Endodermal cell (in vitro differentiated cells): ENCODE data around the gene TFAM. TPM values are rescaled to one million over a fixed set of nuclear protein-coding genes. Genes with fewer than 3 reads are reported as not detected.
A peak's percentile ranks its signal among the peaks of the same experiment; 100 is the strongest.

Experiments used
- DNase-seq: peaks from one replicate; pipeline ENCODE4 v3.0.0-alpha.2; 2017
- H3K27ac ChIP-seq: 2 replicates; pipeline ENCODE4 v1.5.1; 2013; ENCODE audit warnings: mild to moderate bottlenecking, low read depth, low read length, moderate library complexity
- H3K27me3 ChIP-seq: 2 replicates; pipeline ENCODE4 v1.6.1; 2013; ENCODE audit warnings: mild to moderate bottlenecking, low read length, moderate library complexity; ENCODE audit not compliant: insufficient read depth, control insufficient read depth, poor library complexity, severe bottlenecking
- H3K36me3 ChIP-seq: 2 replicates; pipeline ENCODE4 v1.7.0; 2013; ENCODE audit warnings: mild to moderate bottlenecking, low read length, moderate library complexity; ENCODE audit not compliant: control insufficient read depth, insufficient read depth
- H3K4me1 ChIP-seq: one replicate; pipeline ENCODE4 v1.7.0; 2013; ENCODE audit warnings: low read length; ENCODE audit not compliant: control insufficient read depth, insufficient read depth
- H3K4me3 ChIP-seq: 2 replicates; pipeline ENCODE4 v1.5.1; 2013; ENCODE audit warnings: mild to moderate bottlenecking, low read length, moderate library complexity
- H3K9ac ChIP-seq: 2 replicates; pipeline ENCODE4 v1.6.1; 2013; ENCODE audit warnings: mild to moderate bottlenecking, low read length, moderate library complexity; ENCODE audit not compliant: poor library complexity, severe bottlenecking; ENCODE audit errors: extremely low read depth
- H3K9me3 ChIP-seq: 2 replicates; pipeline ENCODE4 v1.6.1; 2013; ENCODE audit warnings: mild to moderate bottlenecking, low read length, moderate library complexity; ENCODE audit not compliant: control insufficient read depth
- H3K27ac Mint-ChIP-seq: 2 replicates; pipeline ENCODE4 v1.8.0; 2020; ENCODE audit warnings: mixed read lengths
- H3K27me3 Mint-ChIP-seq: 2 replicates; pipeline ENCODE4 v1.8.0; 2021; ENCODE audit warnings: mild to moderate bottlenecking, mixed read lengths; ENCODE audit not compliant: insufficient read depth
- H3K36me3 Mint-ChIP-seq: 2 replicates; pipeline ENCODE4 v1.8.0; 2020; ENCODE audit warnings: low read depth, mixed read lengths
- H3K4me1 Mint-ChIP-seq: 2 replicates; pipeline ENCODE4 v1.8.0; 2020; ENCODE audit warnings: mixed read lengths
- H3K4me3 Mint-ChIP-seq: 2 replicates; pipeline ENCODE4 v1.8.0; 2020; ENCODE audit warnings: mild to moderate bottlenecking, moderate library complexity, mixed read lengths
- H3K9me3 Mint-ChIP-seq: 2 replicates; pipeline ENCODE4 v1.8.0; 2020; ENCODE audit warnings: mild to moderate bottlenecking, mixed read lengths
- WGBS, 2 experiments: methylation state at CpG; one replicate each; pipeline versions ENCODE4 v1.1.5 to v1.1.7; 2013; ENCODE audit warnings: missing lambda C conversion rate in 2 of 2, mixed read lengths in 1 of 2; ENCODE audit not compliant: insufficient coverage in 1 of 2, insufficient read length in 1 of 2; 5-methylcytosine and 5-hydroxymethylcytosine counted together
- total RNA-seq, 2 donors: library from RNA; stranded (reverse); fragmentation: NEBNext Ultra II Directional in 1 of 2; extraction: Animal tissue kit (Norgen Biotek cat#: 25700) in 1 of 2; gene quantifications; 2 replicates in 1 of 2; 3 replicates in 1 of 2; pipeline ENCODE4 v1.2.1, GENCODE V29; 2021
- TF ChIP-seq, protein P1 (sequence below): fragments of 200-600 bp; sonication (generic); conservative IDR thresholded peaks from 2 replicates; pipeline ENCODE4 v1.5.0; 2021; ENCODE audit warnings: antibody characterized with exemption, mild to moderate bottlenecking

TFAM gene
- total RNA-seq, 2 donors from 2014 or later: 68.6 to 72.9 TPM

DNA sequence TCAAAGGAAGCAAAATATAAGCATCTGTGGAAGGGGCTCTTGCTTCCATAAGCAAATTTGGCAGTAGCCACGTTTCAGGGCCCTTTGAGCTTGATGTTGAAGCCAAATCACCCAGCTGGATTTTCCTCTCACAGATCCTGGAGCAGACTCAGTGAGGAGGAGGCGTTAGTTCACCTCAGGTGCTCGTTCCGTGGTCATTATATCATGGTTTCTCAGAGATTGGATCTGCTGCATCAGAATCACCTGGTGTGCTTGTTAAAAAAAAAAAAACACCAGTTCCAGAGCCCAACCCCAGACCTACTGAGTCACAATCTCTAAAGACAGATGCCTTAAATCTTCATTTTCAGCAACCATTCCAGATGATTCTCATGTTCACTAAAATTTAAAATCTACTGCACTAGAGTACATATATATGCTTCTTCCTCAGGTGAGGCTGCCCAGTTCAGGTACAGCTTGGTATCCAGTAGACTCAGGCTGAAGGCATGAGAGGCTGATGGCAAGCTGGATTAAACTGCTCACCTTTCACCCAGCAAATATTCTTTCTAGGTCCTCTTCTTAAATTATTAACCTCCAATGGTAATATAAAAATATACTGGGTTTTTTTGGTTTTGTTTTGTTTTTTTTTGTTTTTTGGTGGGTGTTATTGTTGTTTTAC is 24.9 kb downstream of the TFAM start:
- peaks cover 64% of the 10 kb centered on the region for H3K27me3 Mint-ChIP-seq
- H3K9me3 Mint-ChIP-seq: peaks cover 6% of the 10 kb centered on the region
- peaks cover 8% of the 10 kb centered on the region for H3K4me1 Mint-ChIP-seq

DNA sequence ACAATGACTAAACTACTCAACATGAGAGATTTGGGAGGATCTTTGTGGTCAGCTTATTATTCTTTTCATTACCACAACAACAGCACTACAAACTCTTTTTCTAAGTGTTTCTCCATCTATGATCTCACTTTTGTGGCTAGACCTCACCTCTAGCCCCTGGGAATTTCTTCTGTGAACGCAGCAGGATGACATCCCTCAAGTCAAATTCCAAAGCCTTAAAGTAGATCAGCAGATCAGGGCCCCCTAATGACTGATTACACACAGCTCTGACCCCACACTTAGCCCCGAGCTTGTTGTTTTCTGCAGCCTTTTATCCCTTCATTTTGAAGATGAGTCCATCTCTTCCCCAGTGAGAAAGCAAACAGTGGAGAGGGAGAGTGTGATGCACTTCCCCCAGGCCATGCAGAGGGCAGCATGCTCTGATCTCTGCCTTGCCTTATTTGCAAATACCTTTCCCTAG is 27.3 kb downstream of the TFAM start:
- no peaks in the 10 kb centered on the region for H3K4me1 ChIP-seq
- peaks cover 72% of the 10 kb centered on the region for H3K27me3 ChIP-seq
- H3K4me3 ChIP-seq: no peak overlapping the region
- H3K36me3 ChIP-seq: no peaks in the 10 kb centered on the region
- H3K27ac ChIP-seq: no peak overlapping the region
- WGBS, 2 experiments: 0 to 13% methylated on average over 1 to 2 of the region's 2 CpGs
- Mint-ChIP-seq H3K36me3 (no peaks in the 10 kb centered on the region), H3K4me3 (no peak overlapping the region), H3K27ac (no peak overlapping the region), H3K9me3 (peaks cover 6% of the 10 kb centered on the region), H3K27me3 (peaks cover 73% of the 10 kb centered on the region), H3K4me1 (peaks cover 15% of the 10 kb centered on the region)
- TF ChIP-seq, protein P1, sequence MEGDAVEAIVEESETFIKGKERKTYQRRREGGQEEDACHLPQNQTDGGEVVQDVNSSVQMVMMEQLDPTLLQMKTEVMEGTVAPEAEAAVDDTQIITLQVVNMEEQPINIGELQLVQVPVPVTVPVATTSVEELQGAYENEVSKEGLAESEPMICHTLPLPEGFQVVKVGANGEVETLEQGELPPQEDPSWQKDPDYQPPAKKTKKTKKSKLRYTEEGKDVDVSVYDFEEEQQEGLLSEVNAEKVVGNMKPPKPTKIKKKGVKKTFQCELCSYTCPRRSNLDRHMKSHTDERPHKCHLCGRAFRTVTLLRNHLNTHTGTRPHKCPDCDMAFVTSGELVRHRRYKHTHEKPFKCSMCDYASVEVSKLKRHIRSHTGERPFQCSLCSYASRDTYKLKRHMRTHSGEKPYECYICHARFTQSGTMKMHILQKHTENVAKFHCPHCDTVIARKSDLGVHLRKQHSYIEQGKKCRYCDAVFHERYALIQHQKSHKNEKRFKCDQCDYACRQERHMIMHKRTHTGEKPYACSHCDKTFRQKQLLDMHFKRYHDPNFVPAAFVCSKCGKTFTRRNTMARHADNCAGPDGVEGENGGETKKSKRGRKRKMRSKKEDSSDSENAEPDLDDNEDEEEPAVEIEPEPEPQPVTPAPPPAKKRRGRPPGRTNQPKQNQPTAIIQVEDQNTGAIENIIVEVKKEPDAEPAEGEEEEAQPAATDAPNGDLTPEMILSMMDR: peak; percentile 63
- DNase-seq: peak; percentile 86
- no peaks in the 10 kb centered on the region for H3K9me3 ChIP-seq
- no peak overlapping the region for H3K9ac ChIP-seq

More for the DNA sequence above, 24.9 kb downstream of the TFAM start:
- Mint-ChIP-seq H3K36me3 (no peaks in the 10 kb centered on the region), H3K4me3 (no peak overlapping the region), H3K27ac (no peak overlapping the region)
- WGBS, 2 experiments: 82 to 85% methylated on average over 4 of the region's 4 CpGs
- Histone ChIP-seq H3K27me3 (peaks cover 62% of the 10 kb centered on the region), H3K27ac (no peak overlapping the region), H3K4me1 (no peaks in the 10 kb centered on the region), H3K4me3 (no peak overlapping the region), H3K9me3 (no peaks in the 10 kb centered on the region), H3K36me3 (no peaks in the 10 kb centered on the region), H3K9ac (no peak overlapping the region)
- no peak for DNase-seq
- TF ChIP-seq, protein P1: no peak

DNA sequence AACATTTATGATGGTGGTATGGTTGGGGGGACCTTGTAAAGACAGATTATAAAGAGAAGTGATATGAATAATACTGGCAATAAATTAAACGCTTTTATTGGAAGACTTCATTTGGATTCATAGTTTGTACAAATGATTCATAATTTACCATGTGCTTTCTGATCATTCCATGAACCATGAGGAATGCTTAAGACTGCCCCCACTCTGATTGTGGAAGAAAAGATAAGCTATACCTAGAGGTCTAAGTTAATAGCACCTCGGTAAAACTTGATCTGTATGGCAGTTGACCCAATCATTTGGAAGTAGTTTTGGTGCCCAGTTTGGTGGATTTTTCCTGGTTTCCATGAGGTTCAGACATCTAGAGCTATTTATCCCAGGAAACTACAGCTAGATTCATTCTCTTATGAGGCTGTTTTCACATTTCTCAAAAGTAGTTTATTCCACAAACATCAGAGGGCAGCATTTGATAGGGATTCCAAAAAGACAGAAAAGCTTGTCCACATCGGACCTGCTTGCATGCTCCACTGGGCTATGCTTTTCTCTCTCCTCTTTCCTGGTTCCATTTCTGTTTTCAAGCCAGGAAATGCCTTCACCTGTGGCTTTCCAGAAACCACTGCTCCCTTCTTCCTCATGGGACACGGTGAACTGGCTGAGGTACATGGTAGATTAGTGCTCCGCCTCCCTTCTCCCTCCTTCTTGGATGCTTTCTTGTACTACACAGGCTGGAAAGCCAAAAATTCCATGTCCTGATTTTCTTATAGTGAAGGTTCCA is 29.2 kb downstream of the TFAM start:
- no peak overlapping the region for H3K27ac Mint-ChIP-seq
- peak; percentile 47 for DNase-seq
- TF ChIP-seq, protein P1: peak; percentile 64

More for the DNA sequence above, 29.2 kb downstream of the TFAM start:
- peaks cover 15% of the 10 kb centered on the region for H3K4me1 Mint-ChIP-seq
- H3K4me3 Mint-ChIP-seq: no peak overlapping the region
- no peak overlapping the region for H3K9ac ChIP-seq
- H3K9me3 ChIP-seq: no peaks in the 10 kb centered on the region
- H3K27me3 Mint-ChIP-seq: peaks cover 60% of the 10 kb centered on the region
- no peaks in the 10 kb centered on the region for H3K4me1 ChIP-seq
- H3K4me3 ChIP-seq: no peak overlapping the region
- no peaks in the 10 kb centered on the region for H3K36me3 Mint-ChIP-seq
- peaks cover 58% of the 10 kb centered on the region for H3K27me3 ChIP-seq
- peaks cover 21% of the 10 kb centered on the region for H3K9me3 Mint-ChIP-seq
- WGBS, 2 experiments: 62 to 79% methylated on average over 2 to 5 of the region's 5 CpGs
- H3K36me3 ChIP-seq: no peaks in the 10 kb centered on the region
- H3K27ac ChIP-seq: no peak overlapping the region
